CD4-positive, alpha-beta T cell treated with Interleukin-4 for 4 hours (primary cell): ENCODE measurements around the gene CDKN2B-AS1.
A peak's percentile ranks its signal among the peaks of the same experiment; 100 is the strongest.

ENCODE experiments used
- DNase-seq: peaks from one replicate; pipeline ENCODE4 v3.0.0-alpha.2; 2020

CDKN2B-AS1 gene

GRCh38 chr9:21983561-21983935 lies 11.0 kb upstream of the CDKN2B-AS1 start:
- DNase-seq, result no peak

GRCh38 chr9:21984101-21984500 lies 10.5 kb upstream of the CDKN2B-AS1 start:
- no peak for DNase-seq

- DNase-seq, result no peak
Measured at GRCh38 chr9:21985964-21986667, 8.5 kb upstream of the CDKN2B-AS1 start.

GRCh38 chr9:21988056-21988990 lies 6.3 kb upstream of the CDKN2B-AS1 start:
- no peak for DNase-seq

GRCh38 chr9:21989440-21990189 lies 5.0 kb upstream of the CDKN2B-AS1 start:
- DNase-seq, result no peak

GRCh38 chr9:21991072-21991959 lies 3.3 kb upstream of the CDKN2B-AS1 start:
- no peak for DNase-seq

GRCh38 chr9:21993007-21993406 lies 1.6 kb upstream of the CDKN2B-AS1 start:
- DNase-seq, result no peak

- peak; percentile 57 for DNase-seq
Measured at GRCh38 chr9:21993893-21994555, 567 bp upstream of the CDKN2B-AS1 start, which contains the start of gene CDKN2A. TSS of gene CDKN2A (minus strand) at chr9:21994392.

GRCh38 chr9:21995006-21995665 lies 545 bp downstream of the CDKN2B-AS1 start:
- DNase-seq, result peak; percentile 84

GRCh38 chr9:21995666-21996398 lies 1.2 kb downstream of the CDKN2B-AS1 start:
- DNase-seq, result no peak

- no peak for DNase-seq
Measured at GRCh38 chr9:21996438-21996837, 1.8 kb downstream of the CDKN2B-AS1 start.

GRCh38 chr9:21996858-21997257 lies 2.3 kb downstream of the CDKN2B-AS1 start:
- no peak for DNase-seq

- no peak for DNase-seq
Measured at GRCh38 chr9:21997480-21997879, 2.9 kb downstream of the CDKN2B-AS1 start.

GRCh38 chr9:21998026-21998425 lies 3.4 kb downstream of the CDKN2B-AS1 start:
- no peak for DNase-seq

GRCh38 chr9:22002038-22002437 lies 7.4 kb downstream of the CDKN2B-AS1 start:
- no peak for DNase-seq

- peak; percentile 36 for DNase-seq
Measured at GRCh38 chr9:22005021-22005701, 10.6 kb downstream of the CDKN2B-AS1 start.

- no peak for DNase-seq
Measured at GRCh38 chr9:22005702-22006606, 11.4 kb downstream of the CDKN2B-AS1 start.

- no peak for DNase-seq
Measured at GRCh38 chr9:22008384-22008716, 13.8 kb downstream of the CDKN2B-AS1 start.
